ENCODE measurements around the gene ACP4.
"Not testable (repeated sequence)": the region's sequence is repeated elsewhere in the genome, so short reads cannot be mapped to it uniquely, and the experiment has no call there.

ACP4 gene

GRCh38 chr19:50780753-50781435 is 9.3 kb upstream of the ACP4 start:
- Histone ChIP-seq H3K27ac (no peak overlapping the region), H3K36me3 (replicated peaks) (no peaks in the 10 kb centered on the region), H3K4me3 (ENCODE audit: low read depth, low read length) (no peak overlapping the region), H3K27me3 (replicated peaks) (peaks cover 25% of the 10 kb centered on the region)
- no peak for DNase-seq
- in situ Hi-C loops (cut with HindIII; ENCODE audit: low pct_ligation_motif_present, low sequenced_read_pairs) = no loop called here
- TF ChIP-seq, protein P1, sequence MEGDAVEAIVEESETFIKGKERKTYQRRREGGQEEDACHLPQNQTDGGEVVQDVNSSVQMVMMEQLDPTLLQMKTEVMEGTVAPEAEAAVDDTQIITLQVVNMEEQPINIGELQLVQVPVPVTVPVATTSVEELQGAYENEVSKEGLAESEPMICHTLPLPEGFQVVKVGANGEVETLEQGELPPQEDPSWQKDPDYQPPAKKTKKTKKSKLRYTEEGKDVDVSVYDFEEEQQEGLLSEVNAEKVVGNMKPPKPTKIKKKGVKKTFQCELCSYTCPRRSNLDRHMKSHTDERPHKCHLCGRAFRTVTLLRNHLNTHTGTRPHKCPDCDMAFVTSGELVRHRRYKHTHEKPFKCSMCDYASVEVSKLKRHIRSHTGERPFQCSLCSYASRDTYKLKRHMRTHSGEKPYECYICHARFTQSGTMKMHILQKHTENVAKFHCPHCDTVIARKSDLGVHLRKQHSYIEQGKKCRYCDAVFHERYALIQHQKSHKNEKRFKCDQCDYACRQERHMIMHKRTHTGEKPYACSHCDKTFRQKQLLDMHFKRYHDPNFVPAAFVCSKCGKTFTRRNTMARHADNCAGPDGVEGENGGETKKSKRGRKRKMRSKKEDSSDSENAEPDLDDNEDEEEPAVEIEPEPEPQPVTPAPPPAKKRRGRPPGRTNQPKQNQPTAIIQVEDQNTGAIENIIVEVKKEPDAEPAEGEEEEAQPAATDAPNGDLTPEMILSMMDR (IDR thresholded peaks at IDR 0.05; ENCODE audit: low read depth, low read length, missing control alignments) = no peak

GRCh38 chr19:50783848-50784152 is 6.4 kb upstream of the ACP4 start:
- DNase-seq; H3K4me3 ChIP-seq (ENCODE audit: low read depth, low read length); in situ Hi-C loops (cut with HindIII; ENCODE audit: low pct_ligation_motif_present, low sequenced_read_pairs); H3K27ac ChIP-seq; H3K36me3 ChIP-seq (replicated peaks): not testable (repeated sequence)
- H3K27me3 ChIP-seq (replicated peaks) = peaks cover 15% of the 10 kb centered on the region

DNA sequence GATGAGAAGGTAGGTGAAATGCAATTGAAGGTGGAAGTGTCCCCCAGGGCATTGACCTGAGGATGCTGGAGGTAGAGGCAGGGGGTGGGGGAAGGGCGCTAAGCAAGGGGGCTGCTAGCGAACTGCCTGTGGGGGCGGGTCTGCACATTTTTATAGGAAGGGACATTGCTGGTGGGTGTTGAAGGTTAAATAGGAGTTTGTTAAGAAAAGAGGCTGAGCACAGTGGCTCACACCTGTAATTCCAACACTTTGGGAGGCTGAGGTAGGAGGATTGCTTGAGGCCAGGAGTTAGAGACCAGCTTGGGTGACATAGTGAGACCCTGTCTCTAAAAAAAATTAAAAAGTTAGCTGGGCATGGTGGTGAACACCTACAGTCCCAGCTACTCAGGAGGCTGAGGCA is 5.5 kb upstream of the ACP4 start:
- Histone ChIP-seq H3K27me3 (replicated peaks) (peaks cover 8% of the 10 kb centered on the region), H3K27ac (no peak overlapping the region), H3K36me3 (replicated peaks) (no peaks in the 10 kb centered on the region), H3K4me3 (ENCODE audit: low read depth, low read length) (no peak overlapping the region)
- TF ChIP-seq, protein P1 (IDR thresholded peaks at IDR 0.05; ENCODE audit: low read depth, low read length, missing control alignments) = no peak
- in situ Hi-C loops (cut with HindIII; ENCODE audit: low pct_ligation_motif_present, low sequenced_read_pairs) = no loop called here
- DNase-seq = no peak

DNA sequence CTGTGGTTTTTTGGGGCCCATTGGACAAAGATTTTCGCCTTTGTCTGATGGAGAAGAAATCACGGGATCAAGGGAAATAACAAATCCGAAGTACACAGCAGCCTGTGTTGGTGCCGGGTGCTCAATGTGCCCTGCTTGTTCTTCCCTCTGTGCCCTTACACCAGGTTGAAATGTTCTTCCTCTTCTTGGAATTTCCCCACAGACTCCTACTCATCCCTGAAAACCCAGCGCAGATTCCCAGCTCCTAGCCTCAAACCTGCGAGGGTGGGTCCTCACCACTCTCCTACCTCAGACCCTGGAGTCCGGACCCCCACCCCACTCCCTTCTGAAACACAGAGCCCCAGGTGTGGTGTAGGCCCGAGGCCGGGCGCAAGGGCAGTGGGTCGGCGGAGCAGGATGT is 4.9 kb upstream of the ACP4 start:
- in situ Hi-C loops (cut with HindIII; ENCODE audit: low pct_ligation_motif_present, low sequenced_read_pairs) = no loop called here
- DNase-seq = no peak
- H3K27me3 ChIP-seq (replicated peaks) = peaks cover 4% of the 10 kb centered on the region
- no peak overlapping the region for H3K27ac ChIP-seq
- no peak overlapping the region for H3K4me3 ChIP-seq (ENCODE audit: low read depth, low read length)
- no peaks in the 10 kb centered on the region for H3K36me3 ChIP-seq (replicated peaks)
- TF ChIP-seq, protein P1 (IDR thresholded peaks at IDR 0.05; ENCODE audit: low read depth, low read length, missing control alignments) = no peak

DNA sequence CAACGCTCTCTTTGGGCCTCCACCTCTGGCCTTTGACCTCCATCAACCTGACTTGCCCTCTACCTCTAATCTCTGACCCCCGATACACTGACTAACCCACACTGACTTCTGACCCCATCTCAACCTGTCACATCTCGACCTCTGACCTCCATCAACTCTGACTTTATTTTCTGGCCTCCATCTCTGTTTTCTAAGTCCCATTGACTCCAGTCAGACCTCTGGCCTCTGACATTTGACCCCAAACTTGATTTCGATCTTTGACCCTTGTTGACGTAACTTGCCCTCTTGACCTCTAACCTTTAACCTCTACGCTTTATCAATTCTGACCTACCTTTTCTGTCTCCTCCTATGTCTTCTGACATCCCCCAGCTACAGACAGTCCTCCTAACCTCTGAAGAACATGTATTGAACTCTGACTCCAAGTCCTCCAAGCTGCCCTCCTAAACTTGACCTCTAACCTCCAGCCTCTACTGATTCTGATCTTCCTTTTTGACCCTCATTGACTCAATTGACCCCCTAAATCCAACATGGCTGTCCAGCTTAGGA is 780 bp downstream of the ACP4 start:
- Histone ChIP-seq H3K36me3 (replicated peaks) (peaks cover 7% of the 10 kb centered on the region), H3K27ac (no peak overlapping the region), H3K4me3 (ENCODE audit: low read depth, low read length) (no peak overlapping the region), H3K27me3 (replicated peaks) (no peaks in the 10 kb centered on the region)
- in situ Hi-C loops (cut with HindIII; ENCODE audit: low pct_ligation_motif_present, low sequenced_read_pairs) = no loop called here
- TF ChIP-seq, protein P1 (IDR thresholded peaks at IDR 0.05; ENCODE audit: low read depth, low read length, missing control alignments) = no peak
- no peak for DNase-seq

- no peak for DNase-seq
- Histone ChIP-seq H3K36me3 (replicated peaks) (peaks cover 10% of the 10 kb centered on the region), H3K27me3 (replicated peaks) (no peaks in the 10 kb centered on the region), H3K27ac (no peak overlapping the region), H3K4me3 (ENCODE audit: low read depth, low read length) (no peak overlapping the region)
- TF ChIP-seq, protein P1 (IDR thresholded peaks at IDR 0.05; ENCODE audit: low read depth, low read length, missing control alignments) = no peak
- in situ Hi-C loops (cut with HindIII; ENCODE audit: low pct_ligation_motif_present, low sequenced_read_pairs) = no loop called here
Measured at GRCh38 chr19:50791594-50792271, 1.5 kb downstream of the ACP4 start.

All from brain microvascular endothelial cell (primary cell).